ENCODE data around the gene KANK4. TPM values are rescaled to one million over a fixed set of nuclear protein-coding genes. Genes with fewer than 3 reads are reported as not detected.
A peak's percentile ranks its signal among the peaks of the same experiment; 100 is the strongest.

KANK4 gene
- total and polyA plus RNA-seq, 2 of the 8 experiments (the other 6 are each of a cell fraction or from before 2014, with no cell fraction given): 0.22 to 0.26 TPM

DNA sequence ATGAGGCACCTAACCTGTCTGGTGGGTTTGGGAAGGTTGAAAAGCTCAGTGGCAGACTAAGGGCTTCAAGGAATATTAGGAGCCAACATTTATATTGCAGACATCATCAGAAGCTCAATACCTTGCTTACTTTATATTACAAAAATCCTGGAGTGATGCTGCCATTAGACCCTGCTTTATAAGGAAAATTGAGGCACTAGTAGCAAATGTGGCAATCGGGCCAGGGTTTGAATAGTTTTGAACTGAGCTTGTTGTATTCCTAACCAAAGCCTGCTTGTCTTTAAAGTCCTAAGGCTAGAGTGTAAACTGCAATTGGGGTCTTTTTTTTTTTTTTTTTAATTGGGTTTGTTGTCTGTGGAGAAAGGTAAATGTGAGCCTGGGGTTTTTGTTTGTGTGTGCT is 110.3 kb downstream of the KANK4 start:
- peak; percentile 42 for FAIRE-seq

More for the DNA sequence above, 110.3 kb downstream of the KANK4 start:
- no peaks in the 10 kb centered on the region for H3K27me3 ChIP-seq (replicated peaks in 1 of 4; ENCODE audit: control insufficient read depth in 3 of 4, extremely low read depth in 1 of 4, insufficient read depth in 3 of 4, low read length in 3 of 4)
- H4K5ac ChIP-seq (ENCODE audit: insufficient read length, low read depth, low read length): no peak overlapping the region
- no peak overlapping the region for H3K56ac ChIP-seq (replicated peaks; ENCODE audit: insufficient read length, low read depth, low read length)
- no peak overlapping the region for H2BK15ac ChIP-seq (ENCODE audit: low read length)
- H3K4me1 ChIP-seq (replicated peaks in 1 of 4; ENCODE audit: control insufficient read depth in 3 of 4, insufficient read depth in 4 of 4, low read length in 3 of 4): peaks cover 0 to 5% (median 0%) of the 10 kb centered on the region in 4 experiments; a peak in 1 of 7 replicates
- peaks cover 0 to 9% of the 10 kb centered on the region in 2 experiments; a peak in 1 of 4 replicates for H3K9me3 ChIP-seq (ENCODE audit: insufficient read depth in 2 of 2, low read depth in 1 of 2, low read length in 1 of 2)
- H2BK5ac ChIP-seq (ENCODE audit: low read depth, low read length): no peak overlapping the region
- peaks cover 12 to 17% of the 10 kb centered on the region in 2 experiments for H4K20me1 ChIP-seq (replicated peaks in 1 of 2; ENCODE audit: control insufficient read depth in 1 of 2, insufficient read depth in 2 of 2, low read length in 2 of 2)
- no peak overlapping the region for H2BK20ac ChIP-seq (ENCODE audit: low read length)
- no peak overlapping the region for H2AK5ac ChIP-seq (ENCODE audit: low read depth, low read length)
- no peak for DNase-seq (ENCODE audit: low read depth in 1 of 2, low spot score in 2 of 2)
- TF ChIP-seq EZH2 (IDR thresholded peaks at IDR 0.05; ENCODE audit: low read depth, low read length, severe bottlenecking) (no peak), POLR2A (IDR thresholded peaks at IDR 0.05; ENCODE audit: control extremely low read depth in 1 of 2, low read depth in 2 of 2, low read length in 2 of 2) (peak in 1 of 2 experiments; percentile 56; a peak in 2 of 3 replicates)
- peaks cover 3% of the 10 kb centered on the region; the same call in 1 of the 2 replicates for H3K79me1 ChIP-seq (ENCODE audit: low read depth, low read length)
- H3K23me2 ChIP-seq (ENCODE audit: low read depth, low read length): no peaks in the 10 kb centered on the region
- no peak overlapping the region for H3K14ac ChIP-seq (ENCODE audit: insufficient read length)
- H3K27ac ChIP-seq (ENCODE audit: low read depth, low read length): no peak overlapping the region
- 0% methylated on average over 1 of the region's 1 CpG; no CpG with 5 or more reads in 1 of the 2 experiments for WGBS, 2 experiments (ENCODE audit: extremely low coverage in 1 of 2, insufficient coverage in 1 of 2, insufficient read length in 1 of 2, insufficient replicate concordance in 2 of 2, low coverage in 1 of 2, low lambda C conversion rate in 2 of 2, missing lambda C conversion rate in 1 of 2)
- H3K4me2 ChIP-seq (ENCODE audit: insufficient read depth in 1 of 2, low read depth in 2 of 2, low read length in 2 of 2): no peak overlapping the region
- H3K9ac ChIP-seq (replicated peaks in 1 of 4; ENCODE audit: extremely low read depth in 1 of 4, low read depth in 3 of 4, low read length in 3 of 4): no peak overlapping the region
- POLR2A ChIA-PET (ENCODE audit: partially characterized antibody): interaction anchor here (0.6 to 26.8 kb wide), 22 partner anchors 12 to 482 kb away, joined by 3 to 1232 read pairs (median 4); partner anchors contain the start of gene L1TD1
- H3K23ac ChIP-seq (ENCODE audit: insufficient read length): no peak overlapping the region
- no peak overlapping the region for H3K4ac ChIP-seq (replicated peaks; ENCODE audit: insufficient read length, low read depth, low read length)
- peaks cover 0 to 49% of the 10 kb centered on the region in 2 experiments; a peak in 2 of 4 replicates for H3K79me2 ChIP-seq (ENCODE audit: control insufficient read depth in 1 of 2, insufficient read depth in 2 of 2, low read length in 2 of 2)
- H3K36me3 ChIP-seq (ENCODE audit: control insufficient read depth in 2 of 4, insufficient read depth in 4 of 4, low read length in 3 of 4): peaks cover 31 to 89% (median 65%) of the 10 kb centered on the region in 4 experiments
- no peak overlapping the region for H4K8ac ChIP-seq (ENCODE audit: extremely low read depth, insufficient read depth, low read length)
- no peak overlapping the region for H4K91ac ChIP-seq (replicated peaks; ENCODE audit: insufficient read length, low read length)
- no peak overlapping the region for H2BK12ac ChIP-seq (ENCODE audit: low read depth, low read length)
- H3K18ac ChIP-seq (ENCODE audit: extremely low read depth, low read length): no peak overlapping the region
- CTCF ChIA-PET (ENCODE audit: partially characterized antibody): interaction anchor here (0.5 to 8.4 kb wide), 6 partner anchors 11 to 257 kb away, joined by 3 to 69 read pairs (median 4); no protein-coding TSS in a partner anchor
- H2BK120ac ChIP-seq (replicated peaks; ENCODE audit: low read depth, low read length): no peak overlapping the region
- H2AFZ ChIP-seq (ENCODE audit: low read length): no peak overlapping the region
- no peak overlapping the region for H3K4me3 ChIP-seq (ENCODE audit: extremely low read depth in 1 of 4, insufficient read depth in 2 of 4, low read depth in 3 of 4, low read length in 4 of 4)

All from H1 (cell line).